Activated T-helper 2 cell treated with anti-CD3 and anti-CD28 coated beads, Interferon-gamma antibody, Interleukin-2, Interleukin-4, amounts not matched to agents 10 μg/mL and 5 μg/mL and 100 μg/mL, durations not matched to agents 14 hours and 24 hours and 36 hours (primary cell): ENCODE data around the gene ZNF429. TPM values are rescaled to one million over a fixed set of nuclear protein-coding genes. Genes with fewer than 3 reads are reported as not detected.
"Not testable (repeated sequence)": the region's sequence is repeated elsewhere in the genome, so short reads cannot be mapped to it uniquely, and the experiment has no call there.

Source experiments
- DNase-seq: peaks from one replicate; pipeline ENCODE4 v3.0.0; 2021; ENCODE audit warnings: low spot score
- H3K27ac Mint-ChIP-seq: one replicate; pipeline ENCODE4 v1.8.0; 2021; ENCODE audit warnings: mixed read lengths
- H3K27me3 Mint-ChIP-seq: one replicate; pipeline ENCODE4 v1.8.0; 2021; ENCODE audit warnings: low read depth, mixed read lengths
- H3K36me3 Mint-ChIP-seq: one replicate; pipeline ENCODE4 v1.8.0; 2021; ENCODE audit warnings: low read depth, mixed read lengths
- H3K4me1 Mint-ChIP-seq: one replicate; pipeline ENCODE4 v1.8.0; 2021; ENCODE audit warnings: low read depth, mixed read lengths
- H3K4me3 Mint-ChIP-seq: one replicate; pipeline ENCODE4 v1.8.0; 2021; ENCODE audit warnings: low read depth, mild to moderate bottlenecking, moderate library complexity, mixed read lengths
- H3K9me3 Mint-ChIP-seq: one replicate; pipeline ENCODE4 v1.8.0; 2021; ENCODE audit warnings: mixed read lengths
- intact Hi-C: fragments of 100-400 bp; cut with micrococcal nuclease; formaldehyde crosslinking; loops from one replicate; pipeline ENCODE4 v1.15.1; 2023
- total RNA-seq: library from RNA; stranded (reverse); gene quantifications from 2 replicates; pipeline ENCODE4 v1.2.3, GENCODE V29; 2022

ZNF429 gene
- total RNA-seq, 1 donor from 2014 or later = 5.0 TPM

DNA sequence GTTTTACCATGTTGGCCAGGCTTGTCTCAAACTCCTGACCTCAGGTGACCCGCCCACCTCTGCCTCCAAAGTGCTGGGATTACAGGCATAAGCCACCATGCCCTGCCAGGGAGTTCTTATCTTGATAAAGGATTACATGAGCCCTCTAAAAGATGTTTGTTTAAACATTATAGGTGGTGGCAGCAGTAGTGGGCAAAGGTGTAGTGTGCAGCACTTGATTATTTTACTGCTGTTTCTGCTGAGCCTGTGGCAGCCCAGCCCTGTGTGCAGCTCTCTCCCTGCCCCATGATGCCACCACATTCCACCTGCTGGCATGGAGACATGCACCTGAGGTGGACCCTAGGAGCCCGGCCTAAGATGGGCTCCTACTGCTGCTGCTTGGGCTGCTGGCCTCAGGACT lies 54.0 kb downstream of the ZNF429 start:
- H3K27me3 Mint-ChIP-seq = no peaks in the 10 kb centered on the region
- peaks cover 47% of the 10 kb centered on the region for H3K36me3 Mint-ChIP-seq
- intact Hi-C loops = no loop called here
- H3K9me3 Mint-ChIP-seq = peaks cover 54% of the 10 kb centered on the region
- H3K27ac Mint-ChIP-seq = no peak overlapping the region
- H3K4me1 Mint-ChIP-seq = no peaks in the 10 kb centered on the region
- H3K4me3 Mint-ChIP-seq = no peak overlapping the region
- no peak for DNase-seq

- no peak overlapping the region for H3K4me3 Mint-ChIP-seq
- peaks cover 55% of the 10 kb centered on the region for H3K36me3 Mint-ChIP-seq
- DNase-seq = no peak
- peaks cover 4% of the 10 kb centered on the region for H3K4me1 Mint-ChIP-seq
- no peak overlapping the region for H3K27ac Mint-ChIP-seq
- peaks cover 65% of the 10 kb centered on the region for H3K9me3 Mint-ChIP-seq
- intact Hi-C loops = no loop called here
- no peaks in the 10 kb centered on the region for H3K27me3 Mint-ChIP-seq
Observed at GRCh38 chr19:21564406-21564805, 59.0 kb downstream of the ZNF429 start.

DNA sequence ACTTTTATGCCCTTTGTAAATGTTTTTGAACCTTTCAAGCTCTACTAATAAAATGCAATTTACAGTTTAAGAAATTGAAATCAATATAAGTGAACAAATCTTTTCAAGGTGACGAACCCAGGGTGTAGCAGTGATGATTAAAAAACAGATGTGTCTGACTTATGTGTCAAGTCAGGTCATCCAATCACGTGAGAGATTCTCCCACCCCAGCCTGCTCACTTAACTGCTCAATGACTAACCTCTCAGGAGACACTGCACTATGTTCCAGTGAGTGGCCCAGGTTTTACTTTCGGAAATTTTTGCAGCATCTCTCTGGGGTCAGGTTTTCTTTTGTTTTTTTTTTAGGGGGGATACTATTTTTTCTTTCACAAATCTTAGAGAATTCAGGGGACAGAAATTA lies 60.7 kb downstream of the ZNF429 start:
- Mint-ChIP-seq H3K4me1 (peaks cover 4% of the 10 kb centered on the region), H3K36me3 (peaks cover 47% of the 10 kb centered on the region), H3K9me3 (peaks cover 69% of the 10 kb centered on the region), H3K4me3 (no peak overlapping the region), H3K27ac (no peak overlapping the region), H3K27me3 (no peaks in the 10 kb centered on the region)
- DNase-seq = no peak
- intact Hi-C loops = loop anchor here (5.0 kb wide), 1 partner anchor 201 kb away; the partner anchor contains the start of gene ZNF100

- H3K9me3 Mint-ChIP-seq = peaks cover 77% of the 10 kb centered on the region
- not testable (repeated sequence) for H3K27ac Mint-ChIP-seq, H3K4me1 Mint-ChIP-seq, DNase-seq, H3K4me3 Mint-ChIP-seq, H3K27me3 Mint-ChIP-seq
- peaks cover 41% of the 10 kb centered on the region for H3K36me3 Mint-ChIP-seq
- intact Hi-C loops = loop anchor here (5.0 kb wide), 1 partner anchor 199 kb away; the partner anchor contains the start of gene ZNF100
Observed at GRCh38 chr19:21567806-21568205, 62.4 kb downstream of the ZNF429 start.

DNA sequence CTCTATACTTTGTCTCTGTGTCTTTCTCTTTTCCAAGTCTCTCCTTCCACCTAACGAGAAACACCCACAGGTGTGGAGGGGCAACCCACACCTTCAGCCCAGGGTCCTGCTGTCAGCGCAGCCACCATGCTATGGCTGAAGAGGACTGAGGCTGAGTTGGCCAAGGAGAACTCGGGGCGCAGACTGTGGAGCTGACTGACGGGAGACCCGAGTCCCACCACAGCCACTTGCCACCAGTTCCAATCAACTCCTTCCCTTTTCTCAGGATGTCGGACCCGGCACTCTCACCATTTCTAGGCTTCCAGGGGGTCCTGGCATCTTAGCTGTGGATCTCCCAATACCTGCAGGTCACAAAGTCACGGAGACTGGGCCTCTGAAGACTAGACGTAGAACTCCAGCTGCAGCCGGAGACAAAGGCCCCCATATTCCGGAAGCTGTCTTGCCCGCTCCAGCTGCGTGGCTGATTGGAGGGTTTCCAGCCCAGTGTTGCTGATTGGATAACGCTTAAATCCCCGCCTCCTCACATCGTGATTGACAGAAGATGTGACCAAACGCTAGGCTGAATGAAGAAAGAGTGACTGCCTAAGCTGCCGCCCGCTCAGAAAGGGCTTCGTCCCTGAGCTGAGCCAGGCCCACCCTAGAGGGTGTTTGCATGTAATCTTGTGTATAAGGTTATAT lies 63.6 kb downstream of the ZNF429 start:
- Mint-ChIP-seq H3K9me3 (peaks cover 70% of the 10 kb centered on the region), H3K27me3 (no peaks in the 10 kb centered on the region), H3K4me1 (peaks cover 6% of the 10 kb centered on the region), H3K4me3 (peak overlapping the region; percentile 97), H3K36me3 (peaks cover 29% of the 10 kb centered on the region), H3K27ac (peak overlapping the region; percentile 96)
- DNase-seq = peak; percentile 77
- intact Hi-C loops = loop anchor here (1.0 to 5.0 kb wide), 2 partner anchors 64 to 198 kb away; partner anchors contain the start of genes ZNF100 and ZNF429

DNA sequence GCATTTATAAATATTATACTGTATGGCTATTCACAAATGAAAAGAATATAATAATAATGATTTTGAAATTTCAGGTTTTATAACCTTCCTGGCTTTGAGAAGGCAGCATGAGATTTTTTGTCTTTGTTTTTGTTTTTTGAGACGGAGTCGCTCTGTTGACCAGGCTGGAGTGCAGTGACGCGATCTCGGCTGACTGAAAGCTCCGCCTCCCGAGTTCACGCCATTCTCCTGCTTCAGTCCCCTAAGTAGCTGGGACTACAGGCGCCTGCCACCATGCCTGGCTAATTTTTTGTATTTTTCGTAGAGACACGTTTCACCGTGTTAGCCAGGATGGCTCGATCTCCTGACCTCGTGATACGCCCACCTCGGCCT lies 64.1 kb downstream of the ZNF429 start:
- intact Hi-C loops = loop anchor here (1.0 to 5.0 kb wide), 2 partner anchors 64 to 198 kb away; partner anchors contain the start of genes ZNF100 and ZNF429
- peaks cover 25% of the 10 kb centered on the region for H3K36me3 Mint-ChIP-seq
- no peaks in the 10 kb centered on the region for H3K27me3 Mint-ChIP-seq

DNA sequence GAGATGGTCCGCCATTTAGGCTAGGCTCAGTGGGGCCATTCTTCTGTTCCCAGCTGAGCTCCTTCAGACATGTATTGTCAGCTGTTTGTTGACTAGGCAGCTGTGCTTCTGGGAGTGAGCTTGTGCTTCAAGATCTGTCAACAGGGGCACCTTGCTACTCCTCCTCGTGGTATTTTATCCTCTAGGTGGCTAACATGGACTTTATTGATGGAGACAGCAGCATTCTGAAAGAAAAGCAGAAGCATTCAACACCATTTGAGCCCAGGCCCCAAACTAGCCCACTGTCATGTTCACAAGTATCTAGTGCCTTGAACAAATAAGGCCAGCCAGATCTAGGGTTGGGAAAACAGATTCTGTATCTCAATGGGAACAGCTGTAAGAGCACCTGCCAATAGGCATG lies 65.9 kb downstream of the ZNF429 start:
- Mint-ChIP-seq H3K4me3 (no peak overlapping the region), H3K9me3 (peaks cover 76% of the 10 kb centered on the region), H3K4me1 (peaks cover 6% of the 10 kb centered on the region), H3K27ac (no peak overlapping the region), H3K27me3 (no peaks in the 10 kb centered on the region), H3K36me3 (peaks cover 17% of the 10 kb centered on the region)
- DNase-seq = no peak
- intact Hi-C loops = no loop called here

More for the DNA sequence above, 64.1 kb downstream of the ZNF429 start:
- Mint-ChIP-seq H3K9me3 (peaks cover 68% of the 10 kb centered on the region), H3K4me3 (peak overlapping the region; percentile 61), H3K27ac (peak overlapping the region; percentile 96), H3K4me1 (peaks cover 6% of the 10 kb centered on the region)
- DNase-seq = peak; percentile 25

- Mint-ChIP-seq H3K36me3 (peaks cover 5% of the 10 kb centered on the region), H3K27ac (no peak overlapping the region), H3K27me3 (no peaks in the 10 kb centered on the region), H3K4me3 (no peak overlapping the region), H3K4me1 (peaks cover 2% of the 10 kb centered on the region), H3K9me3 (peaks cover 68% of the 10 kb centered on the region)
- intact Hi-C loops = no loop called here
- no peak for DNase-seq
Observed at GRCh38 chr19:21574607-21575006, 69.2 kb downstream of the ZNF429 start.

GRCh38 chr19:21576481-21576880 lies 71.1 kb downstream of the ZNF429 start:
- Mint-ChIP-seq H3K27ac (no peak overlapping the region), H3K4me3 (no peak overlapping the region), H3K36me3 (peaks cover 5% of the 10 kb centered on the region), H3K4me1 (peaks cover 2% of the 10 kb centered on the region), H3K27me3 (no peaks in the 10 kb centered on the region), H3K9me3 (peaks cover 68% of the 10 kb centered on the region)
- no peak for DNase-seq
- intact Hi-C loops = no loop called here

GRCh38 chr19:21580101-21580500 lies 74.7 kb downstream of the ZNF429 start:
- peaks cover 64% of the 10 kb centered on the region for H3K9me3 Mint-ChIP-seq

DNA sequence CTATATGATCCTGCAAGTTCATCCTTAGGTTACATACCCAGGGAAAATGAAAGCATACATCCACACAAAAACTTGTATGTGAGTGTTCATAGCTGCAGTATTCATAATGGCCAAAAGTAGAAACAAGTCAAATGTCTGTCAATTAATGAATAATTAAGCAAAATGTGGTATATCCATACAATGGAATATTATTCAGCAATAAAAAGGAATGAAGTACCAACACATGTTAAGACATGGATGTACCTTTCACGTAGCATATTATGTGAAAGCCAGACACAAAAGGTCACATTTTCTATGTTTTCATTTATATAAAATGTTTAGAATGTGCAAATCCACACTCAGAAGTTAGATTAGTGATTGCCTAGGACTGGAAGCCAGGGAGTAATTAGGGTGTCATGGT lies 75.4 kb downstream of the ZNF429 start:
- no peak for DNase-seq
- Mint-ChIP-seq H3K27ac (no peak overlapping the region), H3K4me1 (no peaks in the 10 kb centered on the region), H3K27me3 (no peaks in the 10 kb centered on the region), H3K36me3 (peaks cover 5% of the 10 kb centered on the region), H3K4me3 (no peak overlapping the region), H3K9me3 (peaks cover 59% of the 10 kb centered on the region)
- intact Hi-C loops = no loop called here

More at GRCh38 chr19:21580101-21580500, 74.7 kb downstream of the ZNF429 start:
- Mint-ChIP-seq H3K4me1 (no peaks in the 10 kb centered on the region), H3K36me3 (peaks cover 5% of the 10 kb centered on the region), H3K27ac (no peak overlapping the region), H3K4me3 (no peak overlapping the region), H3K27me3 (no peaks in the 10 kb centered on the region)
- intact Hi-C loops = no loop called here
- no peak for DNase-seq

DNA sequence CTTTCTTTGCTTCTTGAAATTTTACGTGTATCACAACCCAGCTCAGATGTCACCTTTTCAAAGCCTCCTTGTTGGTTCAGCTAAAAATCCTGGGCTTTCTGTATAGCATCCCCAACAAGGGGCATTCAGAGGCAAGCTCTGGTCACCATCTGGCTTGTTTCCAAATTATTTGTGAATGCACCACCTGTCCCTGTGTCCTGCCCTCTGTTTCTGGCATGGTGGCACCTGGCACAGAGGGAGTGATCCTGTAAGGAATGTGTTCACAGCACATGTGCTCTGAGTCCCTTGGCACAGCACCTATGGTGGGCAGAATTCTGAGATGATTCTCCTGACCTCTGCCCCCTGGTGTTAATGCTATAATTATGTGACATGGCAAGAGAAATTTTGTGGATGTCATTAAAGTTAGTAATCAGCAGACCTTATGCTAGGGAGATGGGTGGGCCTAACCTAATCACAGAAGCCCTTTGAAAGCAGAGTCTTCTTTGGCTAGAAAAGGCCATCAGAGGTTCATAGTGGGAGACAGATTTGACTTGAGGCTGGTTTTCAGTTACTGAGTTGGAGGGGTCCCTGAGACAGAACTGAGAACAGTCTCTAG lies 76.3 kb downstream of the ZNF429 start:
- intact Hi-C loops = no loop called here

DNA sequence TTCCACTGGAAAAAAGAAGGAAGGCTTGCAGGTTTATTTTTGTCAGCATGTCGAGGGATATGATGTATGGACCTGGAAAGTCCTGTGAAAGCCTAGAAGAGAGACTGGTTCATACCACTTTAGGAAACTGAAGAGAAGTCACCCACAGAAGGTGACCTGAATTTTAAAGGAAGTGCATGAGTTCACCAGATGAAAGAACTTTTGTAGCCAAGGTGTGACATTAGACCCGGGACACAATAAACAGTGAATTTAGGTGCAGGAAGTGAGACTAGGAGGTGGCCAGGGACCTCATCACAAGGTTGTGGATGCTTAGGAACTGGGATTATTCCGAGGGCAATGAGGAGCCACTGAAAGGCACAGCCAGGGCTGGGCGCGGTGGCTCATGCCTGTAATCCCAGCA lies 79.1 kb downstream of the ZNF429 start:
- Mint-ChIP-seq H3K36me3 (no peaks in the 10 kb centered on the region), H3K9me3 (peaks cover 40% of the 10 kb centered on the region), H3K27ac (no peak overlapping the region), H3K27me3 (no peaks in the 10 kb centered on the region), H3K4me1 (no peaks in the 10 kb centered on the region), H3K4me3 (no peak overlapping the region)
- intact Hi-C loops = no loop called here
- no peak for DNase-seq

More for the DNA sequence above, 76.3 kb downstream of the ZNF429 start:
- H3K27ac Mint-ChIP-seq = no peak overlapping the region
- peaks cover 5% of the 10 kb centered on the region for H3K36me3 Mint-ChIP-seq
- H3K4me1 Mint-ChIP-seq = no peaks in the 10 kb centered on the region
- DNase-seq = no peak
- no peaks in the 10 kb centered on the region for H3K27me3 Mint-ChIP-seq
- H3K4me3 Mint-ChIP-seq = no peak overlapping the region
- H3K9me3 Mint-ChIP-seq = peaks cover 50% of the 10 kb centered on the region
